Endometrium (tissue), 2 donors: ENCODE measurements around the gene CDK5RAP2.
"Not testable (repeated sequence)": the region's sequence is repeated elsewhere in the genome, so short reads cannot be mapped to it uniquely, and the experiment has no call there.

Experiments used
- FAIRE-seq: peaks from 2 replicates; lab custom pipeline; 2012; peaks lifted over from hg19 to GRCh38; lab: Jason Lieb, UNC
- donor health status: control.
- donor health status: control.

The CDK5RAP2 gene

DNA sequence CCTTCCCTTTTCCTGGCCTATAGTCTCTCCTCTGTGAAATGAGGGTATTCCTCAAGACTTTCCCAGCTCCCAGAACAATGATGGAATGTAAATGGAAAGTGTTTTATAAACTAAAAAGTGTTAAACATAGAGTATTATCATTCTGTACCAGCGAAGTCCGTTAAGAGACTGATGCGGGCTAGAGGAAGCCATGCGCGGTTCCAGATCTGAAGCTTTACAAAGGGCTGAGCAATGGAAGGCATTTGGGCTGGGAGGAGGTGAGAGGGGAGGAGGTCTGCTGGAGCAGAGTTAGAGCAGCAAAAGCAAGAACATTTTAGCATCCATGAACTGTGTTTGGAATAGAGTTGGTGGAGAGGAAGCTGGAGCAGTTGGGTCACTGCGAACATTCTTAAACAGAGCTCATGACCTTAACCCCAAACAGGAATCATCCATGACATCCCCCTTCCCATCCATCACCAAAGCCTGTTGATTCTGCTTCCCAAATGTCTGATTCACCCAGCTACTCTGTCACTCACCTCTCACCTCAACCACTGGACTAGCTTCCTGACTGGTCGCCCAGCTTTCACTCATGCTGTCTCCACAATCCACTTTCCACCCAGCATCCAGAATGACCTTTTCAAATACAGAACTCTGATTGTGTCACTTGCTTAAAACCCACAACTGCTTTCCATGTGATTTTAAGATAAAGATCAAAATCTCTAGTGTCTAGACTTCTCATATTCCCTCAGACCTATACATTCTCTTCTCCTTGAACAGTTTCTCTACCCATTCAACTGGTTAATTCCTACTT is 37.1 kb downstream of the CDK5RAP2 start:
- no peak for FAIRE-seq

GRCh38 chr9:120541921-120542320 is 38.0 kb downstream of the CDK5RAP2 start:
- FAIRE-seq: no peak

DNA sequence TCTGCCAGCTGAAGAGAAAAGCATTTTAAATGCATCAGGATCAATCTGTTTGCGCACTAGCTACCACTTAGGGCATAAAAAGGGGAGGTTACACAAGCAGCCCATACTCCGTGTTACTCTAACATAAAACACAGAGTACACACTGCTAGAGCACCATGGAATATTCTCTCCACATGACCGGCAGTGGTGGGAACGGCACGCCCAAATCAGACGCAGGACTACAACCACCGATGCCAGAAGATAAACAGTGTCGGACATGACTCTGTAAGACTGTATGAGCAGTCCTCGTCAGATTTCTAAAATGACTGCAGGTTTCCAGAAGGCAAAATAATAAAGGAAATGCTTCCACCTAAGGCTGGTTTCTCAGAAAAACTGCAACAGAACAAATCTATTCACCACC is 40.0 kb downstream of the CDK5RAP2 start:
- FAIRE-seq: no peak

DNA sequence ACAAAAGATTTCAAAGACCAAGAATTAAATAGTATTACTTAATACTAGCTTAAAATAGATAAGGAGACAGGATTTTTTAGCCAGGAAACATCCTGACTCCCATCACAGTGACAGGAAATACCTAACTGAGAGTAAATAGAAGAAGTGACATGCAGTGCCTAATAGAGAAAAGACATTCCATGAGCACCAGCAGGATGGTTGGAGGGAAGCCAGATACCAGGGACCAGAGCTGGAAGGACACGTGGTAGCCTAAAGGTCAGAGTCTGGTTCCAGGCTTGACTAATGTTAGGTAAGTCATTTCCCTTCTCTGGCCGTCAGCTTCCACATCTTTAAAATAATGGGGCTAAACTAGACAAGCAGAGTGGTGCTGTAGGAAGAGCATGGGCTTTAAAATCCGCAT is 41.6 kb downstream of the CDK5RAP2 start:
- FAIRE-seq: no peak

DNA sequence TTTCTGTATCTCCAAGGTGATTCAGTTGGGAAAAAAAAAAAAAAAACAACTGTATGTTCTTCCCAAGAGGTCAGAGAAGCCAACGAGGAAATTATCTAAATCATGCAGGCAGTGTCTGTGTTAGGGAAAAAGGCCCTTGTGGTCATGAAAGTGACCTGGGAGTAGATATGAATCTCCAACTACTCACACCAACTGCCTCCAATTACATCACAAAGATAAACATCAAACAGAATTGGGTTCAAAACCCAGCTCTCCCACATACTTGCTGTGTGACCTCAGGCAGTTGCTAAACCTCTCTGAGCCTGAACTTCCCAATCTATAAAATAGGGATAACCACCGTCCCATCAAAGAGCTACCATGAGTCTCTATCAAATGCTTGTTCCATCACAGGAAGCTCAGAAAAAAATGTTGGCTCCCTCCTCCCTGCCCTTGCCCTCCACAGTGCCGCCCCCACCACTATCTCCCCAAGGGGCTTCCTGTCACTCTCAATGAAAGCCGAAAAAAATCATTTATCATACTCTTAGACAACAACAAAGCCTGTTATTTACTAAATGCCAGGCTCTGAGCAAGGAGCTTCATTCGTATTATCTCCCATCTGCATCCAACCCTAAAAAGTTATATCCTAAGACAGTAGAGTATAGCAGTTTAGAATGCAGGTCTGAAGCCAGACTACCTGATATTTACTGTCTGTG is 42.9 kb downstream of the CDK5RAP2 start:
- FAIRE-seq: no peak

GRCh38 chr9:120536094-120536493 is 43.9 kb downstream of the CDK5RAP2 start:
- no peak for FAIRE-seq

DNA sequence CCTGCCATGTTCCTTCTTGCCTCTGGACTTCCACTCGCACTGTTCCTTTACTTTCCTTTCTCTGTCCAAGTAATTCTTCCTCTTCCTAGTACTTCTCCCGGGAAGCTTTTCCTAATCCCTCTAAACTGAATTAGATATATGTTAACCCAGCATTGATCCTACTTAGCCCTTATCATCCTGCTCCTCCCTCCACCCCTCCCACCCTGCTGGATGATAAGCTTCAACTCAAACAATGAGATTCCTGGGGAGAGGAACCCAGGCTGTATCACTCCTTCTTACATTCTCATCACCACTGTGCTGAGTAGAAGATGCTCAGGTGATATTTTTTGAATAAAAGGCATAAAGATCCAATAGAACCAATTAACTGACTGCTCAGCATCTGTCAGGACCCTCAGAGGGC is 45.7 kb downstream of the CDK5RAP2 start:
- FAIRE-seq: no peak

DNA sequence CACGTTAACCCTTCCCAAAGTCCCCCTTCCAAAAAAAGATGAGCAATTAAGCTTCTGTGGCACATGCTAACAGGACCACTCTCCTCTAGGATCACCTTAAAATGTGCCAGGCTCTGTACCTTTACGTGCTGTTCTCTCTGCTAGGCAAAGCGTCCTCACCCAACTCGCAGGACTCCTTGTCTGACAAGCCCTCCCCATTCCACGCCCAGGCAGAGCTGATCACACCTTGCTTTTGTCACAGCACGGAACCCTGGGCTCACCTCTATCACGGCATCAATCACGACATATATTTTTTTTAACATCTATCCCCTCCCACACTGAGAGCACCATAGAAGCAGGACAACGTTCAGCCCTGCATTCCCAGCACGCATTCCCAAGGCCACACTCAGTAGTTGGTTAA is 47.1 kb downstream of the CDK5RAP2 start:
- no peak for FAIRE-seq

DNA sequence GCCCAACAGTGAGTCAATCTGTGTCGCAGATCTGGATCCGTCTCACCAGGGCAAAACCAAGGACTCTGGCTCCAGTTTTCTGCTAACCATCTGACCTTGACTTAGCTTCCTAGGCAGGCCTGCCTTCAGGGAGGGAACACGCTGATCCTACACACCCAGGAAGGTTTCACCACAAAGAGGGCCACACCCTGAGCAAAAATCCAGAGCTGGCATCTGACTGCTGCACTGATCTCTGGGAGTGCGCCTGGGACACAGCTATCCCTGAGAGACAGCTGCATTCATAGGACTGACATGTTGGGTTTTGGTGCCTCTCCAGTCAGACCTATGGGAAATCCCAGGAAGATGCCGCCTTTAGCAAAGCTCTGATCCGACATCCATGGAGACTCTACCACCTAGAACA is 47.5 kb downstream of the CDK5RAP2 start:
- FAIRE-seq: no peak

DNA sequence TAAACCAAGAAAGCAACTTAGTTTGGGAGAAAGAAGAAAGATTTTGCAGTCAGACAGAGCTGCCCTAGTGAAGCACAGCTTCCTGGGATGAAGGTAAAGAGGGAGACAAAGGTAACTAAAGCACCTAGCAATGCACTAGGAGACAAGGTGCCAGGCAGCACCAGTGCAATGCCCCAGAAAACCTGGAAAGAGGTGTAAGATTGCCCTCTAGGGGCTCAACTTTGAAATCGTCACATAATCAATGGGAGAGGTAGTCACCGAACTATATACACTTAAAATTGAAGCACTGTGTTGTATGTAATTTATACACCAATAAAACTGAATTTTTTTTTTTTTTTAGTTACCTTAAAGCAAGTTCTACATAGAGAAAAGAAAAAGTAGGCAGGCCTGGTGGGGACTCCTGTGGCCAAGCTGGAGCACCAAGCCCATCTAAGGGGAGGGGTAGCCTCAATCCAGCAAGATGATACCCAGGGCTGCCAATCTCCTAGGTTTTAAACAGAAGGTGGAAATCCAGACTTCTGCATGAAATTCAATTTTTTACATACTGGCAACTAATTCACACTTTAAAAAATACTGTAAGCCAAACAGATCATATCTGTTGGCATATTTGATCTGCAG is 48.2 kb downstream of the CDK5RAP2 start:
- FAIRE-seq: no peak

DNA sequence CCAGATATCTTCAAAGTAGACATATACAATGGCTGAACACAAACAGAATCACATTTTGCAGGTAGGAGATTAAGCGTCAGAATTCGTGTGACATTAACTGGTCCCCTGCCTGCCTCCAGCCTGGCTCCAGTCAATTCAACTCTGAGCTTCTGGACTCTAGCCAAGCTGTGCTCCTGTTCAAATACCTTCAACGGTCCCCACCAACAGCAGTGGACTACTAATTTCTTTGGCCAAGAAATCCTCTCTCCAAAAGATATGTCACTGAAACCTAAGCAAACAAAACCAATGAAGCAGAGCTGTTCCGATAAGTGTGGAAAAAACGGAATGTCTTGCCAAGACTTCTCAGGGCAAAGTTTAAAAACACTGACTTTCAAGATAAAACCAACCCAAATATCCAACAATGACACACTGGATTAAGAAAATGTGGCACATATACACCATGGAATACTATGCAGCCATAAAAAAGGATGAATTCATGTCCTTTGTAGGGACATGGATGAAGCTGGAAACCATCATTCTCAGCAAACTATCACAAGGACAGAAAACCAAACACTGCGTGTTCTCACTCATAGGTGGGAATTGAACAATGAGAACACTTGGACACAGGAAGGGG is 49.6 kb downstream of the CDK5RAP2 start:
- FAIRE-seq: not testable (repeated sequence)

DNA sequence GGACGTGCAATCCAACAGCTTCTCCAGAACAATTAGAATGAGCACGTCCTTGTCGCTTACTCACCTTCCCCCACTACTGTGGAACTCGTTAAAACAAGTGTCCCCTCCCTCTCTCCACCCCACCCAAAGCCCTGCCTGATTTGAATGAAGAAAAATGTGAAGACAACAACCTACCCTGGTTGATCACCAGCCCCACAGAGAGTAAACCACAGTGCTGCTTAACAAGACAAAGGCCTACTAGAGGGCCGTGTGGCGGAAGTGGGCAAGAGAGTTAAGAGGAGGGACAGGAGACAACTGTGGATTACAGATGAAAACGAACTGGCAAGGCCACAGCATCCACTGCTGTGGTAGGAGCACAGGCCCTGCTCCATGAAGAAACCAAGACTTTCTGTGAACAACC is 51.1 kb downstream of the CDK5RAP2 start:
- no peak for FAIRE-seq

GRCh38 chr9:120528327-120528726 is 51.6 kb downstream of the CDK5RAP2 start:
- FAIRE-seq: no peak

DNA sequence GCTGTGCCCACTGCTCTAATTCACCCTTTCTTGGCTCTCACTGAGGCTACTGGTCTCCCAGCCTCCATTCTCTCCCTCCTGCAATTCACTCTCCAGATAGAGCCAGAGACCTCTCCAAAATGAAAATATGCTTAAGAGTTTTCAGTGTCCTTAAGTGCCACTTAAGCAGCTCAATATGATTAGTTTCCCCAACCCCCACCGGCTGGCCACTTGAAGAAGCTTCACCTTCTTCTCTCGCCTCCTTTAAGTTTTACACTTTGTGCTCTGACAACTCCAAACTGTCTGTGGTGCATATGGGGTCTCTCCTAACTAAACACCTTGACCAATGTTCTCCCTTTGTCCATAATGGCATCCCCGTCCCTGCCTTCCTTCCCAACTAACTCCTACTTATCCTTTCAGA is 53.4 kb downstream of the CDK5RAP2 start:
- FAIRE-seq: no peak

GRCh38 chr9:120524863-120525262 is 55.1 kb downstream of the CDK5RAP2 start:
- no peak for FAIRE-seq

DNA sequence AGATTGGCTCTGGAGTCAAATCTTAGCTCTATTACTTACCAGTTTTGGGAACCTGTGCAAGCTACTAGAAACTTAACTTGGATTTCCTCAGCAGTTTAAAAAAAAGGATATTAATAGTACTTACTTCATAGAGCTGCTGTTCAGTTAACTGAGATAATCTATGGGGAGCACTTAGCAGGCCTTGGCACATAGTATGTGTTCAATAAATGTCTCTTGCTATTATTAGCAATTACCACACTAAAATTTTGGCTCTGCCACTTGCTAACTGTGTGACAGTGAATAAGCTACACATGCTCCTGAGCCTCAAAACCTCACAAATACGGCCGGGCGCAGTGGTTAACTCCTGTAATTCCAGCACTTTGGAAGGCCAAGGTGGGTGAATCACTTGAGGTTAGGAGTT is 55.9 kb downstream of the CDK5RAP2 start:
- no peak for FAIRE-seq

GRCh38 chr9:120522558-120522957 is 57.4 kb downstream of the CDK5RAP2 start:
- no peak for FAIRE-seq

- FAIRE-seq: no peak
Measured at GRCh38 chr9:120522032-120522431, 57.9 kb downstream of the CDK5RAP2 start.

DNA sequence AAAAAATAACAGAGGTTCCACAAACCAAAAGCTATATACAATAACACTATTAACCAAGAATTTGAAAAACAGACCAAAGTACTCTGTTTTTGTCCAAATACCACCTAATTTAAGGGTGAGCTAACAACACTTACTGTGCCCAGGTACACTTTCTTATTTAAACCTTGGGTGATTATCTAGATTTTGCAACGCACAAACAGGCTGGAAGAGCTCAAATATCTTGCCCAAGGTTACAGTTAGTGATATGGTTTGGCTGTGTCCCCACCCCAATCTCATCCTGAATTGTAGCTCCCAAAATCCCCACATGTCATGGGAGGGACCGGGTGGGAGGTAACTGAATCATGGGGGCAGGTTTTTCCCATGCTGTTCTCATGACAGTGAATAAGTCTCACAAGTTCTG is 58.9 kb downstream of the CDK5RAP2 start:
- FAIRE-seq: no peak

DNA sequence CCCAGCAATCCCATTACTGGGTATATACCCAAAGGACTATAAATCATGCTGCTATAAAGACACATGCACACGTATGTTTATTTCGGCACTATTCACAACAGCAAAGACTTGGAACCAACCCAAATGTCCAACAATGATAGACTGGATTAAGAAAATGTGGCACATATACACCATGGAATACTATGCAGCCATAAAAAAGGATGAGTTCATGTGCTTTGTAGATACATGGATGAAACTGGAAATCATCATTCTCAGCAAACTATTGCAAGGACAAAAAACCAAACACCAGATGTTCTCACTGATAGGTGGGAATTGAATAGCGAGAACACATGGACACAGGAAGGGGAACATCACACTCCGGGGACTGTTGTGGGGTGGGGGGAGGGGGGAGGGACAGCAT is 64.0 kb downstream of the CDK5RAP2 start:
- not testable (repeated sequence) for FAIRE-seq

GRCh38 chr9:120515481-120515880 is 64.5 kb downstream of the CDK5RAP2 start:
- not testable (repeated sequence) for FAIRE-seq

GRCh38 chr9:120514405-120514804 is 65.6 kb downstream of the CDK5RAP2 start:
- FAIRE-seq: no peak

DNA sequence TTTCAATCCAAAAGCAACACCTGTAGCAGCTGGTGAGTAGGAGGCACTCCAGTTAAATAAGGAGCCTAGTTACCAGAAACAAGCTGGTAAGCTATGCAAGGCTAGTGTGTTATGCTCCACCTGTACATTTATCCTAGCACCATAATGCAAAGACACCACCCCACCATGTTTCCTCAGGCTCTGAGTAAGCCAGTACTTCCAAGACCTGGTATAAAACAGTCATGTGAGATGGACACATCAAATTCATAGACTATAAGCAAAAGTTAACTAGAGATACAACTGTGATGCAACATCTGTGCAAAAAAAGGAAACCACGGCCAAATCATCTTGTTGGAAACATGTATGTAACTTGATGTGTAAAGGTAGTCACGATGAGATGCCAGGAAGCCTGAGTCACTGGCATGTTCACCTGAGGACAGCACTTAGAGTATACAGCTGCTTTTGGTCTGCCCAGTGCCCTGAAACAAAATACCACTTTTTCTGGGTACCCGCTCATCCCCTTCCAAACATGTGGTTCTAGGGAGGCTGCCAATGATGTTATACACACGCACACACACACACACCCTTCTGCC is 66.1 kb downstream of the CDK5RAP2 start:
- no peak for FAIRE-seq
